Activated T-helper 9 cell treated with anti-CD3 and anti-CD28 coated beads, Interleukin-2, amount 50 U/mL, for 16 hours (primary cell): ENCODE measurements around the gene RRP8.
A peak's percentile ranks its signal among the peaks of the same experiment; 100 is the strongest.

ENCODE experiments used
- DNase-seq: peaks from one replicate; pipeline ENCODE4 v3.0.0-alpha.2; 2020; ENCODE audit warnings: low read depth

Gene RRP8

GRCh38 chr11:6603287-6604080, at the start of gene RRP8, which contains the start of gene ILK:
TSS of gene RRP8 (minus strand) at chr11:6603616. CDS start at chr11:6603502, 114 bp downstream.
TSS of gene ILK (plus strand) at chr11:6603774. CDS start at chr11:6604272, 498 bp downstream.
- peak; percentile 78 for DNase-seq

GRCh38 chr11:6653097-6653496, 49.7 kb upstream of the RRP8 start:
- no peak for DNase-seq

GRCh38 chr11:6652182-6652581, 48.8 kb upstream of the RRP8 start:
- DNase-seq = no peak

GRCh38 chr11:6650980-6651379, 47.6 kb upstream of the RRP8 start:
- DNase-seq = no peak

GRCh38 chr11:6650104-6650503, 46.7 kb upstream of the RRP8 start:
- no peak for DNase-seq

- no peak for DNase-seq
Measured at GRCh38 chr11:6648501-6648900, 45.1 kb upstream of the RRP8 start.

GRCh38 chr11:6647836-6648235, 44.4 kb upstream of the RRP8 start:
- no peak for DNase-seq

GRCh38 chr11:6646918-6647679, 43.7 kb upstream of the RRP8 start:
- DNase-seq = no peak

GRCh38 chr11:6646576-6646917, 43.1 kb upstream of the RRP8 start:
- no peak for DNase-seq

GRCh38 chr11:6646071-6646470, 42.7 kb upstream of the RRP8 start:
- DNase-seq = no peak

GRCh38 chr11:6642957-6643356, 39.5 kb upstream of the RRP8 start:
- DNase-seq = no peak

- DNase-seq = no peak
Measured at GRCh38 chr11:6640985-6641701, 37.7 kb upstream of the RRP8 start.

- no peak for DNase-seq
Measured at GRCh38 chr11:6640036-6640984, 36.9 kb upstream of the RRP8 start.

- DNase-seq = no peak
Measured at GRCh38 chr11:6638429-6638828, 35.0 kb upstream of the RRP8 start.

GRCh38 chr11:6637871-6638270, 34.5 kb upstream of the RRP8 start:
- DNase-seq = no peak

- no peak for DNase-seq
Measured at GRCh38 chr11:6636480-6636879, 33.1 kb upstream of the RRP8 start.

- DNase-seq = no peak
Measured at GRCh38 chr11:6635082-6635932, 31.9 kb upstream of the RRP8 start.

GRCh38 chr11:6634534-6634933, 31.1 kb upstream of the RRP8 start:
- DNase-seq = no peak

GRCh38 chr11:6633422-6634408, 30.3 kb upstream of the RRP8 start:
- DNase-seq = no peak
